WTC11 (cell line): ENCODE data around the gene TTC39A. TPM values are rescaled to one million over a fixed set of nuclear protein-coding genes. Genes with fewer than 3 reads are reported as not detected.

Experiments used
- ATAC-seq: fragments of 200-7000 bp; cut with Tn5 transposase; 2 replicates; pipeline ENCODE4 v1.10.0; 2021; ENCODE audit warnings: mild to moderate bottlenecking, moderate library complexity
- CTCF ChIA-PET: fragments of 300-600 bp; sonication (Branson Sonifier 250); formaldehyde crosslinking; loops from one replicate; lab custom pipeline; 2021; ENCODE audit warnings: antibody characterized with exemption; lab: Charles Lee
- POLR2A ChIA-PET: fragments of 350-600 bp; sonication (Branson Sonifier 250); formaldehyde crosslinking; loops from one replicate; lab custom pipeline; 2021; ENCODE audit warnings: antibody characterized with exemption; lab: Charles Lee
- DNase-seq: peaks from one replicate; pipeline ENCODE4 v3.0.0; 2021; ENCODE audit warnings: low spot score
- H3K27ac Mint-ChIP-seq: 2 replicates; pipeline ENCODE4 v1.8.0; 2021; ENCODE audit warnings: mixed read lengths
- H3K27me3 Mint-ChIP-seq: 2 replicates; pipeline ENCODE4 v1.8.0; 2021; ENCODE audit warnings: low read depth, mild to moderate bottlenecking, moderate library complexity, mixed read lengths
- H3K36me3 Mint-ChIP-seq: 2 replicates; pipeline ENCODE4 v1.8.0; 2021; ENCODE audit warnings: mixed read lengths
- H3K4me1 Mint-ChIP-seq: 2 replicates; pipeline ENCODE4 v1.8.0; 2022; ENCODE audit warnings: mixed read lengths
- H3K4me3 Mint-ChIP-seq: 2 replicates; pipeline ENCODE4 v1.8.0; 2021; ENCODE audit warnings: mild to moderate bottlenecking, moderate library complexity, mixed read lengths
- H3K9me3 Mint-ChIP-seq: 2 replicates; pipeline ENCODE4 v1.8.0; 2021; ENCODE audit warnings: mixed read lengths
- CREM ChIP-seq: sonication (generic); formaldehyde crosslinking; IDR thresholded peaks from 2 replicates; pipeline ENCODE4 v1.8.1; 2022; ENCODE audit warnings: mild to moderate bottlenecking, missing genetic modification reagents, moderate library complexity
- CTCF ChIP-seq: fragments of 200-600 bp; IDR thresholded peaks from 2 replicates; pipeline ENCODE4 v1.8.0; 2022; ENCODE audit warnings: antibody characterized with exemption
- E2F4 ChIP-seq: sonication (generic); formaldehyde crosslinking; IDR thresholded peaks from 2 replicates; pipeline ENCODE4 v1.8.1; 2022; ENCODE audit warnings: low read depth, mild to moderate bottlenecking, moderate library complexity, missing genetic modification reagents, borderline replicate concordance
- ELF4 ChIP-seq: sonication (generic); formaldehyde crosslinking; IDR thresholded peaks from 2 replicates; pipeline ENCODE4 v1.8.1; 2022; ENCODE audit warnings: low read depth, mild to moderate bottlenecking, moderate library complexity, missing genetic modification reagents
- FOXJ3 ChIP-seq: sonication (generic); formaldehyde crosslinking; IDR thresholded peaks from 2 replicates; pipeline ENCODE4 v1.9.0; 2021; ENCODE audit warnings: missing genetic modification reagents, mild to moderate bottlenecking, borderline replicate concordance
- FOXK1 ChIP-seq: sonication (generic); formaldehyde crosslinking; IDR thresholded peaks from 2 replicates; pipeline ENCODE4 v1.8.0; 2022; ENCODE audit warnings: mild to moderate bottlenecking, moderate library complexity, missing genetic modification reagents
- FOXP1 ChIP-seq: sonication (generic); formaldehyde crosslinking; IDR thresholded peaks from 2 replicates; pipeline ENCODE4 v1.8.0; 2022; ENCODE audit warnings: missing genetic modification reagents, mild to moderate bottlenecking, moderate library complexity, borderline replicate concordance
- IRF2 ChIP-seq: sonication (generic); formaldehyde crosslinking; IDR thresholded peaks from 2 replicates; pipeline ENCODE4 v1.8.0; 2022; ENCODE audit warnings: low read depth, missing genetic modification reagents, borderline replicate concordance
- MXD4 ChIP-seq: fragments of 250-450 bp; sonication (Bioruptor Pico); IDR thresholded peaks from 2 replicates; pipeline ENCODE4 v1.8.0; 2021; ENCODE audit warnings: mild to moderate bottlenecking, moderate library complexity, borderline replicate concordance
- MYBL2 ChIP-seq: sonication (generic); formaldehyde crosslinking; IDR thresholded peaks from 2 replicates; pipeline ENCODE4 v1.8.1; 2023; ENCODE audit warnings: mild to moderate bottlenecking, moderate library complexity, missing genetic modification reagents
- NFATC4 ChIP-seq: fragments of 250-450 bp; sonication (Bioruptor Pico); IDR thresholded peaks from 2 replicates; pipeline ENCODE4 v1.9.0; 2021; ENCODE audit warnings: mild to moderate bottlenecking
- NR1H2 ChIP-seq: sonication (generic); formaldehyde crosslinking; IDR thresholded peaks from 2 replicates; pipeline ENCODE4 v1.9.0; 2021; ENCODE audit warnings: mild to moderate bottlenecking, moderate library complexity, missing genetic modification reagents
- NR3C1 ChIP-seq: sonication (generic); formaldehyde crosslinking; conservative IDR thresholded peaks from 2 replicates; pipeline ENCODE4 v1.8.1; 2023; ENCODE audit warnings: low read depth, mild to moderate bottlenecking, missing genetic modification reagents
- RORB ChIP-seq: fragments of 250-450 bp; sonication (Bioruptor Pico); IDR thresholded peaks from 2 replicates; pipeline ENCODE4 v1.9.0; 2021; ENCODE audit warnings: mild to moderate bottlenecking
- SOX15 ChIP-seq: fragments of 250-450 bp; sonication (Bioruptor Pico); IDR thresholded peaks from 2 replicates; pipeline ENCODE4 v1.9.0; 2021; ENCODE audit warnings: mild to moderate bottlenecking
- TP53 ChIP-seq: sonication (generic); formaldehyde crosslinking; IDR thresholded peaks from 2 replicates; pipeline ENCODE4 v1.8.1; 2023; ENCODE audit warnings: mild to moderate bottlenecking, missing genetic modification reagents
- ZBTB21 ChIP-seq: sonication (generic); formaldehyde crosslinking; IDR thresholded peaks from 2 replicates; pipeline ENCODE4 v1.8.1; 2023; ENCODE audit warnings: mild to moderate bottlenecking, missing genetic modification reagents, borderline replicate concordance
- ZNF219 ChIP-seq: sonication (generic); formaldehyde crosslinking; IDR thresholded peaks from 2 replicates; pipeline ENCODE4 v1.8.0; 2023; ENCODE audit warnings: missing genetic modification reagents, mild to moderate bottlenecking, borderline replicate concordance
- ZNF423 ChIP-seq: fragments of 250-450 bp; sonication (Bioruptor Pico); IDR thresholded peaks from 2 replicates; pipeline ENCODE4 v2.1.2; 2022; ENCODE audit warnings: mild to moderate bottlenecking, moderate library complexity
- ZNF671 ChIP-seq: fragments of 250-450 bp; sonication (Bioruptor Pico); IDR thresholded peaks from 2 replicates; pipeline ENCODE4 v1.8.0; 2021; ENCODE audit warnings: mild to moderate bottlenecking
- total RNA-seq: library from RNA; stranded (reverse); gene quantifications from 3 replicates; pipeline ENCODE4 v1.2.3, GENCODE V29; 2021
- TF ChIP-seq, protein P1 (sequence below): sonication (generic); formaldehyde crosslinking; IDR thresholded peaks from 2 replicates; pipeline ENCODE4 v1.8.1; 2023; ENCODE audit warnings: mild to moderate bottlenecking, missing genetic modification reagents, moderate library complexity
- TF ChIP-seq, protein P2 (sequence below): sonication (generic); formaldehyde crosslinking; IDR thresholded peaks from 2 replicates; pipeline ENCODE4 v1.8.0; 2023; ENCODE audit warnings: mild to moderate bottlenecking, missing genetic modification reagents
- TF ChIP-seq, protein P3 (sequence below): sonication (generic); formaldehyde crosslinking; IDR thresholded peaks from 2 replicates; pipeline ENCODE4 v1.8.0; 2022; ENCODE audit warnings: mild to moderate bottlenecking, missing genetic modification reagents
- TF ChIP-seq, protein P4 (sequence below): sonication (generic); formaldehyde crosslinking; IDR thresholded peaks from 2 replicates; pipeline ENCODE4 v1.8.1; 2023; ENCODE audit warnings: mild to moderate bottlenecking, missing genetic modification reagents, moderate library complexity
- TF ChIP-seq, protein P5 (sequence below): sonication (generic); formaldehyde crosslinking; IDR thresholded peaks from 2 replicates; pipeline ENCODE4 v1.8.0; 2023; ENCODE audit warnings: missing genetic modification reagents, mild to moderate bottlenecking, borderline replicate concordance

TTC39A gene
- total RNA-seq, 1 experiment from 2014 or later: 3.4 TPM

- TF ChIP-seq MYBL2: no peak
- TF ChIP-seq FOXJ3 (CRISPR knock-in tag): no peak
- no peak for TF ChIP-seq ZNF219 (CRISPR knock-in tag)
- TF ChIP-seq TP53: no peak
- TF ChIP-seq RORB (CRISPR knock-in tag): no peak
- TF ChIP-seq, protein P1, sequence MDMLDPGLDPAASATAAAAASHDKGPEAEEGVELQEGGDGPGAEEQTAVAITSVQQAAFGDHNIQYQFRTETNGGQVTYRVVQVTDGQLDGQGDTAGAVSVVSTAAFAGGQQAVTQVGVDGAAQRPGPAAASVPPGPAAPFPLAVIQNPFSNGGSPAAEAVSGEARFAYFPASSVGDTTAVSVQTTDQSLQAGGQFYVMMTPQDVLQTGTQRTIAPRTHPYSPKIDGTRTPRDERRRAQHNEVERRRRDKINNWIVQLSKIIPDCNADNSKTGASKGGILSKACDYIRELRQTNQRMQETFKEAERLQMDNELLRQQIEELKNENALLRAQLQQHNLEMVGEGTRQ (CRISPR knock-in tag): no peak
- no peak for TF ChIP-seq ZBTB21 (CRISPR knock-in tag)
- no peak for TF ChIP-seq FOXK1 (CRISPR knock-in tag)
- TF ChIP-seq, protein P2, sequence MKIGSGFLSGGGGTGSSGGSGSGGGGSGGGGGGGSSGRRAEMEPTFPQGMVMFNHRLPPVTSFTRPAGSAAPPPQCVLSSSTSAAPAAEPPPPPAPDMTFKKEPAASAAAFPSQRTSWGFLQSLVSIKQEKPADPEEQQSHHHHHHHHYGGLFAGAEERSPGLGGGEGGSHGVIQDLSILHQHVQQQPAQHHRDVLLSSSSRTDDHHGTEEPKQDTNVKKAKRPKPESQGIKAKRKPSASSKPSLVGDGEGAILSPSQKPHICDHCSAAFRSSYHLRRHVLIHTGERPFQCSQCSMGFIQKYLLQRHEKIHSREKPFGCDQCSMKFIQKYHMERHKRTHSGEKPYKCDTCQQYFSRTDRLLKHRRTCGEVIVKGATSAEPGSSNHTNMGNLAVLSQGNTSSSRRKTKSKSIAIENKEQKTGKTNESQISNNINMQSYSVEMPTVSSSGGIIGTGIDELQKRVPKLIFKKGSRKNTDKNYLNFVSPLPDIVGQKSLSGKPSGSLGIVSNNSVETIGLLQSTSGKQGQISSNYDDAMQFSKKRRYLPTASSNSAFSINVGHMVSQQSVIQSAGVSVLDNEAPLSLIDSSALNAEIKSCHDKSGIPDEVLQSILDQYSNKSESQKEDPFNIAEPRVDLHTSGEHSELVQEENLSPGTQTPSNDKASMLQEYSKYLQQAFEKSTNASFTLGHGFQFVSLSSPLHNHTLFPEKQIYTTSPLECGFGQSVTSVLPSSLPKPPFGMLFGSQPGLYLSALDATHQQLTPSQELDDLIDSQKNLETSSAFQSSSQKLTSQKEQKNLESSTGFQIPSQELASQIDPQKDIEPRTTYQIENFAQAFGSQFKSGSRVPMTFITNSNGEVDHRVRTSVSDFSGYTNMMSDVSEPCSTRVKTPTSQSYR (CRISPR knock-in tag): no peak
- TF ChIP-seq, protein P3, sequence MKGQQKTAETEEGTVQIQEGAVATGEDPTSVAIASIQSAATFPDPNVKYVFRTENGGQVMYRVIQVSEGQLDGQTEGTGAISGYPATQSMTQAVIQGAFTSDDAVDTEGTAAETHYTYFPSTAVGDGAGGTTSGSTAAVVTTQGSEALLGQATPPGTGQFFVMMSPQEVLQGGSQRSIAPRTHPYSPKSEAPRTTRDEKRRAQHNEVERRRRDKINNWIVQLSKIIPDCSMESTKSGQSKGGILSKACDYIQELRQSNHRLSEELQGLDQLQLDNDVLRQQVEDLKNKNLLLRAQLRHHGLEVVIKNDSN (CRISPR knock-in tag): no peak
- no peak for TF ChIP-seq ZNF423 (CRISPR knock-in tag)
- TF ChIP-seq IRF2: no peak
- TF ChIP-seq, protein P4, sequence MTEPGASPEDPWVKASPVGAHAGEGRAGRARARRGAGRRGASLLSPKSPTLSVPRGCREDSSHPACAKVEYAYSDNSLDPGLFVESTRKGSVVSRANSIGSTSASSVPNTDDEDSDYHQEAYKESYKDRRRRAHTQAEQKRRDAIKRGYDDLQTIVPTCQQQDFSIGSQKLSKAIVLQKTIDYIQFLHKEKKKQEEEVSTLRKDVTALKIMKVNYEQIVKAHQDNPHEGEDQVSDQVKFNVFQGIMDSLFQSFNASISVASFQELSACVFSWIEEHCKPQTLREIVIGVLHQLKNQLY (CRISPR knock-in tag): no peak
- TF ChIP-seq CTCF: no peak
- TF ChIP-seq, all 79 proteins: peak for 8
These were observed 14.4 kb upstream of the TTC39A start (continued) for GRCh38 chr1:51344602-51345299.

DNA sequence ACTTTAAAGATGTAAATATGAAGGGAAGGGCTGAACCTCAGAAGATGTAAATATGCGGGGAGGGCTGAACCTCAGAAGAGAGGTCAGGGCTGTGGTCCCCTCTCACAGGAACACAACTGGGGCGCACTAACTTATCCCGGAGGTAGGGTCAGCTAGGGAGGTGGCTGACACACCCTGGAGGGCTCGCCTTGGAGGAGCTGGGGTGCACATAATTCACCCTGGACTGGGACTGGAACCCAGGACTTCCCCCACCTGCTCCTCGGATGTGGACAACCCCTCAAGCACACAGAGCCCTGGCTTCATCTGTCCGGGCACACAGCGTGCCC lies 13.9 kb upstream of the TTC39A start:
- Mint-ChIP-seq H3K27me3 (peaks cover 22% of the 10 kb centered on the region), H3K9me3 (no peaks in the 10 kb centered on the region), H3K4me3 (peak overlapping the region; percentile 58), H3K27ac (no peak overlapping the region), H3K4me1 (peaks cover 11% of the 10 kb centered on the region), H3K36me3 (no peaks in the 10 kb centered on the region)
- DNase-seq: no peak
- ChIA-PET POLR2A (no interaction called here), CTCF (interaction anchor here (0.6 to 4.7 kb wide), 5 partner anchors 13 to 258 kb away, joined by 3 to 15 read pairs (median 5); no protein-coding TSS in a partner anchor)
- no peak for ATAC-seq
- no peak for TF ChIP-seq IRF2
- TF ChIP-seq FOXP1: no peak
- no peak for TF ChIP-seq CREM (CRISPR knock-in tag)
- TF ChIP-seq ELF4 (CRISPR knock-in tag): no peak
- no peak for TF ChIP-seq ZNF671 (CRISPR knock-in tag)
- TF ChIP-seq NR3C1 (CRISPR knock-in tag): no peak
- TF ChIP-seq ZNF423 (CRISPR knock-in tag): no peak
- no peak for TF ChIP-seq MXD4 (CRISPR knock-in tag)
- TF ChIP-seq, protein P5, sequence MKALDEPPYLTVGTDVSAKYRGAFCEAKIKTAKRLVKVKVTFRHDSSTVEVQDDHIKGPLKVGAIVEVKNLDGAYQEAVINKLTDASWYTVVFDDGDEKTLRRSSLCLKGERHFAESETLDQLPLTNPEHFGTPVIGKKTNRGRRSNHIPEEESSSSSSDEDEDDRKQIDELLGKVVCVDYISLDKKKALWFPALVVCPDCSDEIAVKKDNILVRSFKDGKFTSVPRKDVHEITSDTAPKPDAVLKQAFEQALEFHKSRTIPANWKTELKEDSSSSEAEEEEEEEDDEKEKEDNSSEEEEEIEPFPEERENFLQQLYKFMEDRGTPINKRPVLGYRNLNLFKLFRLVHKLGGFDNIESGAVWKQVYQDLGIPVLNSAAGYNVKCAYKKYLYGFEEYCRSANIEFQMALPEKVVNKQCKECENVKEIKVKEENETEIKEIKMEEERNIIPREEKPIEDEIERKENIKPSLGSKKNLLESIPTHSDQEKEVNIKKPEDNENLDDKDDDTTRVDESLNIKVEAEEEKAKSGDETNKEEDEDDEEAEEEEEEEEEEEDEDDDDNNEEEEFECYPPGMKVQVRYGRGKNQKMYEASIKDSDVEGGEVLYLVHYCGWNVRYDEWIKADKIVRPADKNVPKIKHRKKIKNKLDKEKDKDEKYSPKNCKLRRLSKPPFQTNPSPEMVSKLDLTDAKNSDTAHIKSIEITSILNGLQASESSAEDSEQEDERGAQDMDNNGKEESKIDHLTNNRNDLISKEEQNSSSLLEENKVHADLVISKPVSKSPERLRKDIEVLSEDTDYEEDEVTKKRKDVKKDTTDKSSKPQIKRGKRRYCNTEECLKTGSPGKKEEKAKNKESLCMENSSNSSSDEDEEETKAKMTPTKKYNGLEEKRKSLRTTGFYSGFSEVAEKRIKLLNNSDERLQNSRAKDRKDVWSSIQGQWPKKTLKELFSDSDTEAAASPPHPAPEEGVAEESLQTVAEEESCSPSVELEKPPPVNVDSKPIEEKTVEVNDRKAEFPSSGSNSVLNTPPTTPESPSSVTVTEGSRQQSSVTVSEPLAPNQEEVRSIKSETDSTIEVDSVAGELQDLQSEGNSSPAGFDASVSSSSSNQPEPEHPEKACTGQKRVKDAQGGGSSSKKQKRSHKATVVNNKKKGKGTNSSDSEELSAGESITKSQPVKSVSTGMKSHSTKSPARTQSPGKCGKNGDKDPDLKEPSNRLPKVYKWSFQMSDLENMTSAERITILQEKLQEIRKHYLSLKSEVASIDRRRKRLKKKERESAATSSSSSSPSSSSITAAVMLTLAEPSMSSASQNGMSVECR (CRISPR knock-in tag): no peak
- no peak for TF ChIP-seq NR1H2 (CRISPR knock-in tag)
- TF ChIP-seq SOX15: no peak
- TF ChIP-seq E2F4 (CRISPR knock-in tag): no peak
- TF ChIP-seq NFATC4 (CRISPR knock-in tag): no peak
